ENCODE measurements around the gene ALG9. TPM values are rescaled to one million over a fixed set of nuclear protein-coding genes. Genes with fewer than 3 reads are reported as not detected.

The ALG9 gene
- polyA plus RNA-seq, 1 experiment = 40.0 TPM

- H3K27ac ChIP-seq (ENCODE audit: low read depth, low read length) = no peak overlapping the region
- TF ChIP-seq CTCF (IDR thresholded peaks at IDR 0.05; ENCODE audit: low read depth, low read length) = no peak
- no peak for DNase-seq (ENCODE audit: low read depth, low spot score)
- H3K4me3 ChIP-seq (ENCODE audit: low read depth, low read length) = no peak overlapping the region
- H3K27me3 ChIP-seq (ENCODE audit: control insufficient read depth, insufficient read depth, low read length) = no peaks in the 10 kb centered on the region
- no peaks in the 10 kb centered on the region for H3K9me3 ChIP-seq (ENCODE audit: control insufficient read depth, insufficient read depth, low read length)
- ChIA-PET POLR2A (interaction anchor here (0.5 to 1.3 kb wide), 2 partner anchors 22 to 27 kb away, joined by 3 to 4 read pairs; no protein-coding TSS in a partner anchor), CTCF (interaction anchor here (0.9 to 1.4 kb wide), 2 partner anchors 19 to 192 kb away, joined by 3 read pairs; no protein-coding TSS in a partner anchor)
Observed at GRCh38 chr11:111797145-111797581, 74.2 kb downstream of the ALG9 start.

GRCh38 chr11:111796696-111797095, 74.7 kb downstream of the ALG9 start:
- ChIA-PET POLR2A (interaction anchor here (0.6 to 1.3 kb wide), 2 partner anchors 22 to 1176 kb away, joined by 4 read pairs; no protein-coding TSS in a partner anchor), CTCF (interaction anchor here (0.9 to 1.6 kb wide), 4 partner anchors 20 to 192 kb away, joined by 3 to 6 read pairs (median 4); no protein-coding TSS in a partner anchor)
- H3K9me3 ChIP-seq (ENCODE audit: control insufficient read depth, insufficient read depth, low read length) = no peaks in the 10 kb centered on the region
- no peak overlapping the region for H3K27ac ChIP-seq (ENCODE audit: low read depth, low read length)
- DNase-seq (ENCODE audit: low read depth, low spot score) = no peak
- no peaks in the 10 kb centered on the region for H3K27me3 ChIP-seq (ENCODE audit: control insufficient read depth, insufficient read depth, low read length)
- no peak for TF ChIP-seq CTCF (IDR thresholded peaks at IDR 0.05; ENCODE audit: low read depth, low read length)
- no peak overlapping the region for H3K4me3 ChIP-seq (ENCODE audit: low read depth, low read length)

GRCh38 chr11:111795334-111795985, 75.9 kb downstream of the ALG9 start:
- Histone ChIP-seq H3K27me3 (ENCODE audit: control insufficient read depth, insufficient read depth, low read length) (no peaks in the 10 kb centered on the region), H3K9me3 (ENCODE audit: control insufficient read depth, insufficient read depth, low read length) (no peaks in the 10 kb centered on the region), H3K4me3 (ENCODE audit: low read depth, low read length) (no peak overlapping the region), H3K27ac (ENCODE audit: low read depth, low read length) (no peak overlapping the region)
- no peak for TF ChIP-seq CTCF (IDR thresholded peaks at IDR 0.05; ENCODE audit: low read depth, low read length)
- peak; percentile 39 for DNase-seq (ENCODE audit: low read depth, low spot score)
- POLR2A ChIA-PET = no interaction called here
- CTCF ChIA-PET = interaction anchor here (0.9 to 1.6 kb wide), 4 partner anchors 19 to 198 kb away, joined by 3 to 6 read pairs (median 4); no protein-coding TSS in a partner anchor

- no peak for DNase-seq (ENCODE audit: low read depth, low spot score)
- H3K4me3 ChIP-seq (ENCODE audit: low read depth, low read length) = no peak overlapping the region
- no peak overlapping the region for H3K27ac ChIP-seq (ENCODE audit: low read depth, low read length)
- no peaks in the 10 kb centered on the region for H3K9me3 ChIP-seq (ENCODE audit: control insufficient read depth, insufficient read depth, low read length)
- TF ChIP-seq CTCF (IDR thresholded peaks at IDR 0.05; ENCODE audit: low read depth, low read length) = no peak
- POLR2A ChIA-PET = no interaction called here
- CTCF ChIA-PET = interaction anchor here (0.9 to 2.2 kb wide), 2 partner anchors 17 to 48 kb away, joined by 4 to 7 read pairs; no protein-coding TSS in a partner anchor
- H3K27me3 ChIP-seq (ENCODE audit: control insufficient read depth, insufficient read depth, low read length) = no peaks in the 10 kb centered on the region
Observed at GRCh38 chr11:111793863-111794262, 77.5 kb downstream of the ALG9 start.

GRCh38 chr11:111792955-111793500, 78.4 kb downstream of the ALG9 start:
- no peak for DNase-seq (ENCODE audit: low read depth, low spot score)
- Histone ChIP-seq H3K4me3 (ENCODE audit: low read depth, low read length) (no peak overlapping the region), H3K27ac (ENCODE audit: low read depth, low read length) (no peak overlapping the region), H3K9me3 (ENCODE audit: control insufficient read depth, insufficient read depth, low read length) (no peaks in the 10 kb centered on the region), H3K27me3 (ENCODE audit: control insufficient read depth, insufficient read depth, low read length) (no peaks in the 10 kb centered on the region)
- no peak for TF ChIP-seq CTCF (IDR thresholded peaks at IDR 0.05; ENCODE audit: low read depth, low read length)
- ChIA-PET POLR2A (no interaction called here), CTCF (interaction anchor here (0.6 to 2.2 kb wide), 3 partner anchors 16 to 49 kb away, joined by 4 to 7 read pairs (median 5); no protein-coding TSS in a partner anchor)

All from AG04450 (cell line).